Activated naive CD4-positive, alpha-beta T cell treated with anti-CD3 and anti-CD28 coated beads, Interleukin-2, amount 50 U/mL, for 16 hours (primary cell): ENCODE results near the gene MINPP1.
"Not testable (repeated sequence)": the region's sequence is repeated elsewhere in the genome, so short reads cannot be mapped to it uniquely, and the experiment has no call there.

Source experiments
- DNase-seq: peaks from one replicate; pipeline ENCODE4 v3.0.0-alpha.2; 2020

Gene MINPP1, protein sequence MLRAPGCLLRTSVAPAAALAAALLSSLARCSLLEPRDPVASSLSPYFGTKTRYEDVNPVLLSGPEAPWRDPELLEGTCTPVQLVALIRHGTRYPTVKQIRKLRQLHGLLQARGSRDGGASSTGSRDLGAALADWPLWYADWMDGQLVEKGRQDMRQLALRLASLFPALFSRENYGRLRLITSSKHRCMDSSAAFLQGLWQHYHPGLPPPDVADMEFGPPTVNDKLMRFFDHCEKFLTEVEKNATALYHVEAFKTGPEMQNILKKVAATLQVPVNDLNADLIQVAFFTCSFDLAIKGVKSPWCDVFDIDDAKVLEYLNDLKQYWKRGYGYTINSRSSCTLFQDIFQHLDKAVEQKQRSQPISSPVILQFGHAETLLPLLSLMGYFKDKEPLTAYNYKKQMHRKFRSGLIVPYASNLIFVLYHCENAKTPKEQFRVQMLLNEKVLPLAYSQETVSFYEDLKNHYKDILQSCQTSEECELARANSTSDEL

DNA sequence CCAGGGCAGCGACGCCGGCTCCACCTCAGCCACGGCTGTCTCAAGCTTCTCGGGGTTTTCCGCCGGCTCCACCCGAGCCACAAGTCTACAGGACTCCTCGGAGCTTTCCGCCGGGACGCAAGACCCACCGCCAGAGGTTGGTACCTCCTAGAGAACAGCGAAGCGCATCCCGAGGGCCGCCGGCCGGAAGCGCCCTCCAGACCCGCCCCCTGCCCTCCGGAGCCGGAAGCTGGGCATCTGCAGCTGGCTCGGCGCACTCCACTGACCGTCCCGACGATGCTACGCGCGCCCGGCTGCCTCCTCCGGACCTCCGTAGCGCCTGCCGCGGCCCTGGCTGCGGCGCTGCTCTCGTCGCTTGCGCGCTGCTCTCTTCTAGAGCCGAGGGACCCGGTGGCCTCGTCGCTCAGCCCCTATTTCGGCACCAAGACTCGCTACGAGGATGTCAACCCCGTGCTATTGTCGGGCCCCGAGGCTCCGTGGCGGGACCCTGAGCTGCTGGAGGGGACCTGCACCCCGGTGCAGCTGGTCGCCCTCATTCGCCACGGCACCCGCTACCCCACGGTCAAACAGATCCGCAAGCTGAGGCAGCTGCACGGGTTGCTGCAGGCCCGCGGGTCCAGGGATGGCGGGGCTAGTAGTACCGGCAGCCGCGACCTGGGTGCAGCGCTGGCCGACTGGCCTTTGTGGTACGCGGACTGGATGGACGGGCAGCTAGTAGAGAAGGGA, at the start of gene MINPP1:
TSS of gene MINPP1 (plus strand) at position 254 of the 726 bp plus-strand sequence. CDS start at position 277, 23 bp downstream.
- DNase-seq = peak; percentile 83

DNA sequence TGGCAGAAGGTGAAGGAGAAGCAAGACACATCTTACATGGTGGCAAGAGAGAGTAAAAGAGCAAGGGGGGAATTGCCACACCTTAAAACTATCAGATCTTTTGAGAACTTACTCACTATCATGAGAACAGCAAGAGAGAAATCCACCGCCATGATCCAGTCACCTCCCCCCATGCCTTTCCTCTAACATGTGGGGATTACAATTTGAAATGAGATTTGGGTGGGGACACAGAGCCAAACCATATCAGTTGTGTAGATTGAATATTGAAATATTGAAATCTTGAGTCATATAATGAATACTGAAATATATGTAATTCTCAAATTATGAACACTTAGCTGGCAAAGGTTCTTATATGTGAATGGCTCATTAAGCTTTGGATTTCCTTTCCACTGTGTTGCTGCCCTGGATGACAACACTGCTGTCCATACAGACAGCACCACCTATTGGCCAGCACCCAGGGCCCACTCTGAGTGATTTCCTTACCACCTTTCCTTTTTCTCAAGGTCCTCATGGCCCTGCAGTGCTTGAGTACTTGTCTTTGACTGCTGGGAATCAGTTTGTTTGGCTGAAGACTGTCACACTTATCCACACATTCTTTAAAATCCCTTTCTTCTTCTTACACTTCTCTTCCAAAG, 48.0 kb upstream of the MINPP1 start:
- DNase-seq = not testable (repeated sequence)

DNA sequence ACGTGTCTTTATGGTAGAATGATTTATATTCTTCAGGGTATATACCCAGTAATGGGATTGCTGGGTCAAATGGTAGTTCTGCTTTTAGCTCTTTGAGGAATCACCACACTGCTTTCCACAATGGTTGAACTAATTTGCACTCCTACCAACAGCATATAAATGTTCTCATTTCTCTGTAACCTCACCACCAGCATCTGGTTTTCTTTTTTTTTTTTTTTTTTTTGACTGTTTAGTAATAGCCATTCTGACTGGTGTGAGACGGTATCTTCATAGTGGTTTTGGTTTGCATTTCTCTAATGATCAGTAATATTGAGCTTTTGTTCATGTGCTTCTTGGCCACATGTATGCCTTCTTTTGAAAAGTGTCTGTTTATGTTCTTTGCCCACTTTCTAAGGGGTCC, 42.9 kb upstream of the MINPP1 start:
- DNase-seq = not testable (repeated sequence)

DNA sequence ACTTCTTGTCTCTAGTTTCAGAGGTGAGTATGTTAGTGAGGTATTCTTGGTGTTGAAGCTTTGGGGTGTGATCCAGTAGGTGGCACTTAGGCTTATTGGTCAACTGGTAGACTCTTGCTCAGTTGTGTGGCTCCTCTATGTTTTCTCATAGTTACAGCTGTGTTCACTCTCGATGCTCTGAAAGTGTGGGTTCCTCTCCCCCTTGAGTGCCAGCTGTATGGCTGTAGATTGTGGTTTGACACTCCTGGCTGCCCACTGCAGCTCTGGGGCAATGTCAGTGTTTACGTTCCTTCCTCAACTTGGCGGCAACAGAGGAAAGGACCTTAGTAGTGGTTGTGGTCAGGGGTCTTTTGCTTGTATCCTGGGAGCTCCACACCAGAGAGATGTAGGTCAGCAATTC, 37.8 kb upstream of the MINPP1 start:
- not testable (repeated sequence) for DNase-seq

DNA sequence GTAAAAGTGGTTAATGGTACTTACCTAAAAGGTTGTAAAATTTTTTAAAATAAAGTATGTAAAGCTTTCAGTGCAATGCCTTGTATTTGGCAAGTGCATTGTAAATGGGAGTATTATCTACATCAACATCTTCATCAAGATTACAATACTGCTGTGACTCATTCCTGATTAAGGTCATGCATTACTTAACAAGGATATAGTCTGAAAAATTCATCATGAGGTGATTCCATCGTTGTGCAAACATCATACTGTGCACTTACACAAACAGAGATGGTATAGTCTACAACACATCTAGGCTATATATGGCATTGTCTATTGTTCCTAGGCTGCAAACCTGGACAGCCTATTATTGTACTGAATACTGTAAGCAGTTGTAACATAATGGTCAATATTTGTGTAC, 16.0 kb upstream of the MINPP1 start:
- not testable (repeated sequence) for DNase-seq

DNA sequence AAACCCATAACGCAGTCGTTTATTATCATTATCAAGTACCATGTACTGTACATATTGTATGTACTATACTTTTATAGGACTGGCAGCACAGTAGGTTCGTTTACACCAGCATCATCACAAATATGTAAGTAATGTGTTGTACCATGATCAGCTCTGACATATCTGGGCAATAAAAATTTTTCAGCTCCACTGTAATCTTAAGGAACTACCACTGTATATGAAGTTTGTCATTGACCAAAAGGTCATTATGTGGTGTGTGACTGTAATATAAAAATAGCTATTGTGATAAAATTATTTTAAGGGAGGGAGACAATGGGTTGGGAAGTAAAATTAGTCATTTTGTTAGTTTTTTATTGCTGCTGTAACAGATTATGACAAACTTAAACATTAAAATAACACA, 14.4 kb upstream of the MINPP1 start:
- DNase-seq = not testable (repeated sequence)

DNA sequence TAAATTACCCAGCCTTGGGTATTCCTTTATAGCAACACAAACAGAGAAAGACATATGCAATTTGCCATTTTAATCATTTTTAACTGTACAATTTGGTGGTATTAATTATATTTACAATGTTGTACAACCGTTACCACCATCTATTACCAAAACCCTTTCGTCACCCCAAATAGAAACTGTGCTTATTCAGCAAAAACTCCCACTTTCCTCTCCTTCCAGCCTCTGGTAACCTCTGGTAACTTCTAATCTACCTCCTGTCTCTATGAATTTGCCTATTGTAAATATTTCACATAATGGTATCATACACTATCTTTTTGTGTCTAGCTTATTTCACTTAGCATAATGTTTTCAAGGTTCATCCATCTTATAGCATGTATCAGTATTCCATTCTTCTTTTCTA, 12.2 kb upstream of the MINPP1 start:
- not testable (repeated sequence) for DNase-seq

DNA sequence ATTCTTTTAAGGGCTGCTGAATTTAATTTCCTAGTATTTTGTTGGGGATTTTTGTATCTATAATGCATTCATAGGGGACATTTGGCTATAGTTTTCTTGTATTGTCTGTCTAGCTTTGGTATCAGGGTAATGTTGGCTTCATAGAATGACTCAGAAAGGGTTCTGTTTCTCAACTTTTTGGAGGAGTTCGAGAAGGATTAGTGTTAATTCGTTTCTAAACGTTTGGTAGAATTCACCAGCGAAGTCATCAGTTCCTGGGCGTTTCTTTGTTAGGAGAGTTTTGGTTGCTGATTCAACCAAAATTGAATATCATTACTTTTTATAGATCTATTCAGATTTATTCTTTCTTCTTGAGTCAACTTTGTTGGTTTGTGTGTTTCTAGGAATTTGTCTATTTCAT, 9.2 kb upstream of the MINPP1 start:
- DNase-seq = not testable (repeated sequence)

DNA sequence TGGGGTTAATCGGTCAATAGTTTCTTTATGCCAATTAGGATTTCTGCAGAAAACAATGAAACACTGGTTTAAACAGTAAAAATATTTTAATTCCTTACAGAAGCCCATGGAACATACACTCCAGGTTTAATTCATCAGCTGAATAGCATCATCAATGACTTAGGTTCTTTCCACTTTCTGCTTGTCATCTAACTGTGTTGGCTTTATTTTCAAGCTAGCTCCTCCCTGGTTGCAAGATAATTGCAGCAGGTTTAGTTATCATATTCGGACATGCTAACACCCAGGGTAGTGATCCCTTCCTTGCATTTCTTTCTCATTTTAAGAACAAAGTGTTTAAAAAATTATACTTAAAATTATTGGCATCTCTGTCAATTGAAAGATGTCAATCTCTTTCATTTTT, 7.3 kb upstream of the MINPP1 start:
- not testable (repeated sequence) for DNase-seq

DNA sequence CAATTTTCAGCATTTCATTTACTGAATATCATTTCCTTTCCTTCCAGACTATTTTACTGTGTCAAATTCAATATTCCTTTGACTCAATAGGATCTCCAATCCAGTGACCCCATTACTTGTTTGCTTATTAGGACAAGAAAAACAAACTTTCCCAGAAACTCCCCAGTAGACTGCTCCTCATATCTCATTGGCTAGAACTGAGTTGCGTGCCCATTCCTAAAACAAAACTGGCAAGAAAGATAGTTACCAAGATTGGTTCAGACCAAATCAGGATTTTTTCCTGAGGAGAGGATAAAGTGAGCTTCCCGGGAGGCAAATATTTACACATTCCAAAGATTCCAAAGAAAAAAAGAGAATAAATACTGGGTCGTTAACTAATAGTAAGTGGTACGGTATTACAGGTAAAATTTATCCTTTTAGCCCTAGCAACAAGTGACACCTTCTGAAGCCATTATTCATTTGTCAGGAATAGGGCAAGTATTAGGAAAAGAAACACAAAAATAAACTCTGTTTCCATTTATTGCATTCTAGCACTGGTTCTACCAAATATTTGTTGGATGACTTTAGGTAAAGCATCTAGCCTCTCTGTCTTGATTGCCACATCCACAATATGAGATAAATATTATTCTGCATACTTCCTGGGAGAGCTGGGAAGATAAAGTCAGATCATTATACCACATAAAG, 6.4 kb upstream of the MINPP1 start:
- not testable (repeated sequence) for DNase-seq

DNA sequence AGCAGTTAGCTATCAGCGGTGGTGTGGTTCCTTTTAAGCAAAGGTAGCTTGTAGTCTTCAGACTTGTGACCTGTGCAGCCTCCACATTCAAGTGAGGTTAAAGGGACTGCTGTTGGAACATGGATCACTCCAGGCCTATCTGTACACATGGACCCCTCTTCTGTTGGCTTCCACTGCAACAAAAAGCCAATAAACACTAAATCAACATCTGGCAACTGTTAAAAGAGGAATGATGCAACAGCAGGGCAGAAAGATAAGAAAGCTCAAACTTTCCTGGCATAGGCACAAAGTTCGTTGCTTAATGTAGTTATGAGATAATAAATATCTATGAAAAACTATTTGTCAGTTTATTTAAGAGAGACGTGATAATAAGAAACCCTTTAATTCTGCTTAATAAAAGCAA, 4.0 kb upstream of the MINPP1 start:
- DNase-seq = no peak

DNA sequence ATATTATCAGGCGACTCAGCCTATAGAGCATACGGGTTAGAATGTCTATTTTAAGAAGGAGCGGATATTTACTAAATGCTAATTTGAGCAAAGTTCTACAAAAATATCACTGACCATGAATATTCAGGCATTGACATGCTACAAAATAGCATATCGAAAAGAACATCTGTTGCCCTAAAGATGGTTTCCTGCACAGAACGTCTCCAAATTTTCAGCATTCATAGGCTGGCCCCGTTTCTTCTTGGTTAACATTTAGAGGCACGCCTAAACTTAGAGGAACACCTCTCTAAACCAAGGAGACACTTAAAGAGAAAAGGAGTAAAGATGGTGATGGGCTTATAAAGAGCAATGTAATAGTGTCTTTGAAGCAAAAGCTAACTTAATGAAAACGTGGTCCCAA, 1.3 kb upstream of the MINPP1 start:
- no peak for DNase-seq

DNA sequence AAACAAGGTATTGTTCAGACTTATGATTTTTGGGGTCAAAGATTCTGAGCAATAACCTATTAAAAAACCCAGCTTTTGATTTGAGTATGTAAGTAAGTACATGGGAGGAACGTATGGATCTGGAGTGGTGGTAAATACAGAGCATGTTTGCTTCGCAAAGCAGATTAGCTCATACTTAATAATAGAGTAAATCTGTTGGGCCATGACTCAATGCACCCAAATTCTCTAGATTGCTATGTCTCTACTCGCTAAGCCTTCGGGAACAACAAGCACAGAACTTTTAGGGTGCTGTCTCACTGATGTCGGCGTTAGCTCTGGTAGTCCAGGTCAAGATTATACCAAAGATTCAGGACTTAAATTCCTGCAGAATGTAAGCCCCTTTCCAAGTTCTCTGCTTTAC, 807 bp upstream of the MINPP1 start:
- DNase-seq = no peak

DNA sequence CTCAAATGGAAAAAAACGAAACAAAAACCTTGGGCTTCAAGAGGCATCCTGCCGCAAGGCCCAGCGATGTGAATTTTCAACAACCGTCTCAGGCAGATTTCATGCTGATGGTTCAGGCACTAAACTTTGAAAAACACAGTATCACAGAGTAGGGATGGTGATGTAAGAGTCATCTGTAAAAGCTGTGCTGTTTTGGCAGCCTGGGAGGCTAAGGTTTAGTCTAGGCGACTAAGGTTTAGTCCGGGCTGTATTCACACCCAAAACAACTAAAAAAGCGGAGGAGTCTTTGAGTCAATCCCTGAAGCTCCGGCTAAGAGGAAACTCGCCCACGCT, 420 bp upstream of the MINPP1 start:
- no peak for DNase-seq

DNA sequence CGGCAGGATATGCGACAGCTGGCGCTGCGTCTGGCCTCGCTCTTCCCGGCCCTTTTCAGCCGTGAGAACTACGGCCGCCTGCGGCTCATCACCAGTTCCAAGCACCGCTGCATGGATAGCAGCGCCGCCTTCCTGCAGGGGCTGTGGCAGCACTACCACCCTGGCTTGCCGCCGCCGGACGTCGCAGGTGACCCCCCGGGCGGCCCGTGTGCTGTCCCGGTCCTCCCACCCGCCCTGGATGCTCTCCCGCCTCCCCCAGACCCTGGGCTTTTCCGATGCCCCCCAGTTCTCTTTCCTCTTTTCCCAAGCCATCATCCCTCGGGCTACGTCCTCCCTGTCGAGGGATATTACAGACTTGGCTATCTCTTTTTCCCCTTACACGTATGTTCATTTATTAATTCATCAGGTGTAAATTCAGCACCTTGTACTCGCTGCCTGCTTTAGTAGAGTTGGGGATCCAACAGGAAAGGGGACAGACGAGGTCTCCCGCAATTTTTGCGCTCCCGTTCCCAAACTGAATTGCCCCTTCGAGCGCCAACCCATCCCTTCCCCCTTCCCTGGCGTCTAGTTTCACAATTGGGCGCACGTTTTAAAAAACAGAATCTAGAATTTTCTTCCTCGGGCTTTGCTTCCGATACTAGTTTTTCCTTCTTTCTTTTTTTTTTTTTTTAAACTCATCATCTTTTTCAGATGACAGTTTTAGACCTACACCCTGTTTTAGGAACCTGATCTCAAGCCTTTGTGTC, 846 bp downstream of the MINPP1 start:
- DNase-seq = peak; percentile 54

DNA sequence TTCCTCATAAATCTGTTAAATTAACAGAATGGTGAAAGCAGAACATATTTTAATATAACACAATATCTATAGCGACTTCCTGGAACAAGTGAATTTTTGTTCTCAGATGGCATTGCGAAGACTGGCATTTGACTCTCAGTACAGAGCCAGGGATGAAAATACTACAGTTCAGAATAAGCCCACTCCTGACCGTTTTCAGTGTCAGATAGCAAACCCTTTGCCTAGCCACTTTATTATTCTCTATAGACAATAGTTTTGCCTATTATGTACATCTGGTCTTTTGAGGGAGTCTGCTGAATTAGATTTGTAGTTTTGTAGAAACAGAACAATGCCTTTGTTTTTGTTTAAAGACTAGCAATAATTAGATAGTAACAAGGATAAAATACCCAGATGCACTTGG, 2.3 kb downstream of the MINPP1 start:
- no peak for DNase-seq

DNA sequence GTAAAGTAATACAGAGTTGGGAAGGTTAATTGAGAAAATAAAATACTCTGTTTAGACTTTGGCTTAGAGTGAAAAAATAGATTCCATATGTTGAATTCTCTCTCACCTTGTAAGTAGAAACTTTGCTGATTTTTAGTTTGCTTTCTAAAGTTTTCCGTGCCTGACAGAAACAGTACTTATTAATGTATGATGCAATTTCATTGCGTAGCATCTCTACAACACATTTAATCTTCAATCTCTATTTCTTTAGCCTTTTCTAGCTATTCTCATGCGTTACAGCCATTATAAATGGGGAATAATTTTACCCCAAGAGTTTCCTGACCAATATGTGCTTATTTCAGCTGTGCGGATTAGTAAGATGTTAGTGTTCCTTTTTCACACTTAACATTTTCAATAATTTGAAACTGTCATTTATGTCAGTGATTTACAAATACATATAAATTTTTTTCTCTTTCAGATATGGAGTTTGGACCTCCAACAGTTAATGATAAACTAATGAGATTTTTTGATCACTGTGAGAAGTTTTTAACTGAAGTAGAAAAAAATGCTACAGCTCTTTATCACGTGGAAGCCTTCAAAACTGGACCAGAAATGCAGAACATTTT, 3.3 kb downstream of the MINPP1 start:
- no peak for DNase-seq

DNA sequence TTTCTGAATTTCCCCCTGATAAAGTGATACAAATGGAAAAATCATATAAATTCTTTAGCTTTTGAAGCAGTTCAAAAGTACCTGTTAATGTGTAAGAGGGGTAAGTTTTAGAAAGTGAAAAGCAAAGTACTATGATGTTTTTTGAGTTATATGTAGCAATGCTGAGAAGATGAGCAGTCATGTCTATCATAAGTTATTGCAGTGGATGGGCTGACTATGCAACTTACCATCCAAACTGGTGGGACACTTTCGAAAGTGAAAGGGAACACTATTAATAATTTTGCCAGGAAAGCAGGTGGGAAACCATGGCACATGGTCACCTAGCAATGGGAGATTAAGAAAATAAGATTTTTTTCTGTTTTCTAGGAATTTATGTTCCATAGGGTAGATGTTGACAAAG, 4.1 kb downstream of the MINPP1 start:
- no peak for DNase-seq

DNA sequence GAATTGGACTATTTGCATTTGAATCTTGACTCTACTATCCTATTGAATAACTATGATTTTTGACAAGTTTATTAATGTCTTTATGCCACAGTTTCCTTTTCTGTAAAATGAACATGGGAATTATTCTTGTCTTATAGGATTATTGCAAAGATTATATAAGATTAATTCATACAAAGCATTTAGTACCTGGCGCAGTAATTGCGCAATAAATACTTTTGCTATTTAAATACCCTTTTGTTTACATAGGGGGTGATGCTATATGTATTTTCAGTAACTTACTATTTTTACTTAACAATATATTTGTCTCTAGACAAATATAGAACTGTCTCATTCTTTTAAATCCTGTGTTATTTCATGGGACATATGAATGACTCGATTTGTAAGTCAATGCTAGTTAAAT, 5.3 kb downstream of the MINPP1 start:
- no peak for DNase-seq

DNA sequence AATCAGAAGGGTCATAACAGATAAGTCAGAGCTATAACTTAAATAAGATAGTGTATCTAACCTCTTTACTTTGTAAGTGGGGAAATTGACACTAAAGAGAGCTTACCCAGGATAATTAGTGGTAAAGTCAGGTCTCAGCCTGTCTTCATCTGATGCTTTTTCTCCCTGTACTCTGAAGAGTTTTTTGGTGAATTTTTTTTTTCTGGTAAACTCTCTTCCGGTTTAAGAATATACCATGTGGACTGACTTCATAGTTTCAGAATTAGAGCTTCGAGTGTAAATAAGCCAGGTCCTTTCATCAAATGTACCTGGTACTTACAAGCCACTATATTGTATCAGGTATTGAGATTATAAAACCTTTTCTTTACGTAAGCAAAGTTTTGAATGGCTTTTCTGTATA, 6.8 kb downstream of the MINPP1 start:
- DNase-seq = no peak

DNA sequence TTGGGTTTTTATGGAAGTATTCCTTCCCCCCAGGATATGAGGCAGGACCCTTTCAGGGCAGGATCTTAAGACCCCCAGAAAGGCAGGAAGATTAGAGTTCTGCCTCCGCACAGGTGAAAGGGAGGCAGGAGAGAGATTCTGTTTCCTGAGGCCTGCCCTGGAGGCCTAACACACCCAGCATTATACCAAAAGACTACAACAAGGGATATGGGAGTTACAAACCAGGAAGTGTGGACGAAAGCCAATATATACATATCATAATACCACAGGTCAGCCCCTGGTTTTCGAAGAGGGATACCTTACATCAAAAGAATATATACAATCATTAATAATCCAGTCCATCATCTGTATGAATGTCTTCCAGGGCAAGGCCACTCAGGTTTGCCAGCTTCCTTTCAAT, 14.2 kb downstream of the MINPP1 start:
- no peak for DNase-seq

DNA sequence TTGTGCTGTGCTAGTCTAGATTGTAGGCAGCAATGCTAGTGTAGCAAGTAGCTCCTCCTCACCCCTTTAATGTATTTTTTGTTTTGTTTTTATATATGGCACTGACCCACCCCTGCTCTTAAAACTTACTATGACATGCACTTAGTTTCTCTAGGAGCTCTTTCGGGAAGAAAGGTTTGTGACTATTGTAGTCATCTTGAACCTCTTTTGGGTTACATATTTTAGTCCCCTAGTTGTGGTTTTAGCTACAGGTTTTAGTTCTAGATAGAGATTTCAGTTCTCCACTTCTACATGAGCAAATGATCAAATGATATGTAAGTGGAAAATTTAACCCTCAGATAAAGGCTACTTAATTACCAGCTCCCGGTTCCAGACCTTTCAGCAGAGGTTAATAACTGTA, 14.9 kb downstream of the MINPP1 start:
- DNase-seq = no peak
